Activated effector memory CD4-positive, alpha-beta T cell treated with Interleukin-2 at 50 U/mL for 16 hours (primary cell): ENCODE measurements around the gene HOXC9.

ENCODE experiments used
- DNase-seq: peaks from one replicate; pipeline ENCODE4 v3.0.0-alpha.2; 2020

The HOXC9 gene

GRCh38 chr12:53976823-53977595 lies 23.0 kb upstream of the HOXC9 start:
- DNase-seq, result no peak

- no peak for DNase-seq
Measured at GRCh38 chr12:53977596-53978445, 22.1 kb upstream of the HOXC9 start.

DNA sequence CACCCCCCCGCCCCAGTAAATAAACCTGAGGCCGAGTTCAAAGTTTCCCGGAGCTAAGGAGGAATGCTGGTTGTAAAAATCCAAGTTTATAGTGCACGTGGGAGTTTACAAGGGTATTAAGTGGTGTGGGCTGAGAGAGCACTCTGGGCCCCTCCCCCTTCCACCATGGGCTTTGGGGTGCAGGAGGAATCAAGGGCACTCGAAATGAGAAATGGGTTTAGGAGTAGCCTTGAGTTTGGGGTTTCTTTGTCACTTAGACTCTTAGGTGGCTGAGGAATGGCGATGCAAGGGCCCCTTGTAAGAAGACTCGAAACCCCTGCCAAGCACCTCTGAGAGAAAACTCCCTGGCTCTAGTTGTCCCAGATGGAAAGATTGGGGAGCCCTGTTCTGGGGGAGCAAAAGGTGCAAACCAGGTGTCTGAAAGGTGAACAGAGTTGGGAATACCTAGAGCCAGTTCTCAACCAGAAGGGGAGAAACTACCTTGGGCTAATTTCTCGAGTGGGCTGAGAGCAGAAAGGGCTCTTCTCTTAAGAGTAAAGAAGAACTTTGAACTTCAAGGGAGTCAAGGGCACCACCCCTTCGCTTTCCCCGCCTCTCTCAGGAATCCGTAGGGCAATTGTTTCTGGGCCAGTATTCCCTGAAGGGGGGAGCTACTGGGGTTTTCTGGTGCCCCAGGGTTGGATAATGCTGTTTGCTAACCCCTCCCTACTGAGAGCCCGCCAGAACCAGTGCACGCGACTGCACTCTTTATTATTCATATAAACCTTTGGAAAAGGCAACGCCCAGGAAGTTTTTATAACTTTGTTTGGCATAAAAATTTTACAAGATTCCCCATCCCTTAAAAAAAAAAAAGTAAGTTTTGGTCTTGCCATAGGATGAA lies 21.2 kb upstream of the HOXC9 start:
- DNase-seq, result no peak

- DNase-seq, result no peak
Measured at GRCh38 chr12:53980104-53980801, 19.7 kb upstream of the HOXC9 start.

DNA sequence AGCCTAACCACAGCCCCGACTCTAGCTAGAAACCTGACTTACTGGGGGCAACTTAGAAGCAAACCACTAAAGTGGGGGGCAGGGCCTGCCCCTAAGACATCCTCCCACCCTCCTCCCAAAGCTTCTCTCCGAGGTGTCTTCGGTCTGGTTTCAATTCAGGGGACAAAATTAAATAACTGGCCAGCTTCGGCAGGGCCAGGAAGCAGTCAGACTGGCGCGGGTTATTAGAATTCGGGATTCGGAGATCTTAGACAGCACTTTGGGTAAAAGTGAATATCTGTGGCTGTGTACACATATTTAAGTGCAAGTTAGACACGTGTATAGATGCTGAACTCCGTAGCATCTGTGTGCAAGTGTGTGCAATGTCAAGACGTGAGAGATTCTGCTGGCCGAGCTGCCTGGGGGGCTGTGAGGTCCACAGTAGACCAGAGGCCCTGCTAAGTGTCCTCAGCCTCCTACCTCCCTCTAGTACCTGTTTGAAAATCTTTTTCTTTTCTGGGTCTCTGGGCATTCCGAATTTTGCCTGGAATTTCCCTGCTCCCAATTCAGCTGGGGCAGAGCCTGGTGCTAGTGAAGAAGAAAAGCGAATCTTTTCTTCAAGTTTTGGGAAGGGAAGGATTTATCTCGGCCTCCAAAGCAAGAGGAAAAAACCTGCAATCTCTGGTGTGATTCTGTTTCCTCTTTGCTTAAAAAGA lies 19.0 kb upstream of the HOXC9 start:
- DNase-seq, result no peak

- DNase-seq, result no peak
Measured at GRCh38 chr12:53981634-53982565, 18.1 kb upstream of the HOXC9 start.

GRCh38 chr12:53982648-53983567 lies 17.1 kb upstream of the HOXC9 start:
- DNase-seq, result no peak

DNA sequence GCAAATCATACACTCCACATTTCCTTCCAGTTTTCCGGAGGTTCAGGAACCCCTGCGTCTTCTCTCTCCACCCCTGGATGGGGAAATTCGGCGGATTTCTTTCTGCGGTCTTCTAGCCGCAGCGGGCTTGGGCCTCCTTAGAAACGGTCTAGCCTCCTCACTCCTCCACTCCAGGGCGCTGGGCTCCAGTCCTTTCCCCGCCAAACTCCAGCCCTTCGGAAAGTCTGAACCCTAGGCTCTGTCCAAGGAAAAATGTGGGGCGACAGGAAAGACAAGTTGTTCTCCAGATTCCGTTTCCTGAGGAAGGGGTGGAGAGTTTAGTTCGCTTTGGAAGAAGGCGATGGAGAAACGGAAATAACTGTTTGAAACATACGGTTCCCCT lies 16.4 kb upstream of the HOXC9 start:
- DNase-seq, result no peak

- no peak for DNase-seq
Measured at GRCh38 chr12:53983950-53984572, 15.9 kb upstream of the HOXC9 start.

- DNase-seq, result no peak
Measured at GRCh38 chr12:53984901-53985691, 14.9 kb upstream of the HOXC9 start, which contains the start of gene HOXC10. TSS of gene HOXC10 (plus strand) at chr12:53985146. CDS start at chr12:53985260, 114 bp downstream.

GRCh38 chr12:53985692-53985993 lies 14.3 kb upstream of the HOXC9 start:
- no peak for DNase-seq

DNA sequence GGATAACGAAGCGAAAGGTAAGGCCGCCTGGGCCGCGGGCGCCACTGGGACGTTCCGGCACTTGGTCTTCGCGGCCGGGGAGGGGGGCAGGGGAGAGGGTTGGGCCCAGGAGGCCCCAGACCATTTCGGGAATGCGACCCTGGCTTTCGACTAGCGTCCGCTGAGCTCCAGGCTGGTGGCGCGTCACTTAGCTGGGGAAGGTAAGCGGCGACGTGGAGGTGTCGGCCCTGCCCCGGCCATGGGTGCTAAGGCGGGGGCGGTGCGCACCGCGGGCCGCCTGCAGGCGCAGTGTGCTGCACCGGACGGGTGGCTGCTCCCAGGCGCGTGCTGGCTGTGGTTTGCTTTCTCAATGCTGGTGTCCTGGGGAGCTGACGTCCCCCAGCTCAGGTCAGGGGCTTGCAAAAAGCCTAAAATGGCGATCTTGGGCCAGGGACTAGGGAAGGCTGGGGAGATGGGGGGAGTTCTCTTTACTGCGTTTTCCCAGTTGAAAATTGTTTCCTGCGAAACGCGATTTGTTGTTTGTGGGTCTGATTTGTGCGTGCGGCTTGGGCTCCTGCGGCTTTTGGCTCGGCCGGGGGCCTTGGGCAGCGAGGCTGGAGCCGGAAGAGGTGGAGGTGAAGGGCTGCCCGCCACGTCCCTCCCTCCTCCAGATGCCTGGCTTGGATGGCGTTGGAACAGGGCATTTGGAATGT lies 13.8 kb upstream of the HOXC9 start:
- DNase-seq, result no peak

DNA sequence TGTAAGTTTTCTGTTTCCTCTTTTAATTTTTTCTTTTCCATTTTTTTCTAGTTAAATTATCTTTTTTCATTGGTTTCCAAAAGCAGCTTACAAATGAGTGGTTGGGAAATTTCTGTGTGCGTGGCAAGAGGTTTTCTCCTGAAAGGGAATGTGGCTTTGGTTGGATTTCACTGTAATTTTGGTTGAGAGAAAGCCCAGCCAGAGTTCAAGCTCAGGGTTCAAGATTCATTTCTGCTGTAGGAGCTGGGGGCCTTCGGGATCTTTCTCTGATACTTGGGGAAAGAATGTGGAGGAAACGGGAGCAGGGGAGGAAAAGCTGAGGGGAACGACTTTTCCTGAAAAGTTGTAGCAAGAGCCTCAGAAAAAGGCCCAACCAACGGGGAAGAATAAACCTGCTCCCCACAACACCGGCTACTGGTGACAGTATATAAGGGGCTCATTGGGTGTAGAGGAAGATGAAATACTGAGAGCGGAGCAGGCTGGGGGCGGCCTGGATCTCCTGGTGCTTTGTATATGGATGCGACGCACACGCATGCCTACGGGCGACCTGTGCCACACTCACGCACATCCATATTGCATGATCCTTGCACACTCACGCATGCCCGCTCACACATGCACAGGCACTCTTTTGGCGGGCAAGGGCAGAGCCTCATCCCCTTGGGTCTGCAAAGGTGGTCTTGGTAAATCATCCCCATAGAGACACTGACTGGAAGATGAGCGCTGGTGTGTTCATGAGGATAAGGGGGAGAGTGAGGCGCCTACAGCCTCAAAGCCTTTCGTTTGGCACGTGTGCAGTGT lies 13.1 kb upstream of the HOXC9 start:
- DNase-seq, result no peak

- no peak for DNase-seq
Measured at GRCh38 chr12:53987787-53988230, 12.2 kb upstream of the HOXC9 start.

- DNase-seq, result no peak
Measured at GRCh38 chr12:53988541-53989226, 11.3 kb upstream of the HOXC9 start.
